Thymus (tissue), 11 donors: ENCODE data around the gene PPP2R2B. TPM values are rescaled to one million over a fixed set of nuclear protein-coding genes. Genes with fewer than 3 reads are reported as not detected.
"Not testable (repeated sequence)": the region's sequence is repeated elsewhere in the genome, so short reads cannot be mapped to it uniquely, and the experiment has no call there.

Experiments used
- DNase-seq, 9 donors: peaks; one replicate each; pipeline ENCODE4 v3.0.0-alpha.2; 2013; ENCODE audit warnings: low spot score in 9 of 9, low read depth in 6 of 9, missing footprints in 1 of 9
- H3K27ac ChIP-seq, 2 donors: one replicate each; pipeline ENCODE4 v1.5.1; 2013; ENCODE audit warnings: control low read depth in 1 of 2, low read depth in 1 of 2, low read length in 1 of 2, mild to moderate bottlenecking in 1 of 2, moderate library complexity in 1 of 2
- H3K27me3 ChIP-seq, 2 donors: one replicate each; pipeline ENCODE4 v1.5.1; 2013; ENCODE audit warnings: low read length in 1 of 2; ENCODE audit not compliant: control insufficient read depth in 2 of 2, insufficient read depth in 1 of 2
- H3K36me3 ChIP-seq, 2 donors: one replicate each; pipeline ENCODE4 v1.5.1; 2013; ENCODE audit warnings: low read length in 1 of 2, mild to moderate bottlenecking in 1 of 2, moderate library complexity in 1 of 2; ENCODE audit not compliant: control insufficient read depth in 2 of 2, insufficient read depth in 2 of 2
- H3K4me1 ChIP-seq, 2 donors: one replicate each; pipeline ENCODE4 v1.5.1; 2013; ENCODE audit warnings: low read length in 2 of 2; ENCODE audit not compliant: control insufficient read depth in 2 of 2, insufficient read depth in 2 of 2
- H3K4me3 ChIP-seq, 2 donors: one replicate each; pipeline ENCODE4 v1.5.1; 2013; ENCODE audit warnings: low read length in 2 of 2, control low read depth in 1 of 2, mild to moderate bottlenecking in 1 of 2
- H3K9me3 ChIP-seq, 2 donors: one replicate each; pipeline ENCODE4 v1.5.1; 2013; ENCODE audit warnings: low read length in 1 of 2, mild to moderate bottlenecking in 1 of 2; ENCODE audit not compliant: control insufficient read depth in 2 of 2, insufficient read depth in 1 of 2
- whole genome bisulfite sequencing: extraction: QIAGEN DNeasy Blood & Tissue Kit; methylation state at CpG from one replicate; pipeline ENCODE4 v1.1.7; 2013; 5-methylcytosine and 5-hydroxymethylcytosine counted together
- polyA plus RNA-seq: library from polyadenylated mRNA; stranded (reverse); fragments of 200-250 nt; gene quantifications from one replicate; pipeline ENCODE4 v1.2.3, GENCODE V29; 2013
- total RNA-seq: library from RNA; stranded (reverse); fragments of 120-200 nt; gene quantifications from one replicate; pipeline ENCODE4 v1.2.4, GENCODE V29; 2013
- donor health status: healthy.

The PPP2R2B gene
- total and polyA plus RNA-seq, 2 donors = 1.9 to 3.2 TPM

GRCh38 chr5:146574713-146575112 lies 303.8 kb downstream of the PPP2R2B start:
- H3K27me3 ChIP-seq = no peaks in the 10 kb centered on the region
- H3K27ac ChIP-seq = no peak overlapping the region
- H3K4me3 ChIP-seq = no peak overlapping the region
- H3K36me3 ChIP-seq = no peaks in the 10 kb centered on the region
- DNase-seq = no peak
- no peaks in the 10 kb centered on the region for H3K4me1 ChIP-seq
- WGBS = 91% methylated on average over 1 of the region's 1 CpG
- no peaks in the 10 kb centered on the region for H3K9me3 ChIP-seq

GRCh38 chr5:146568161-146568560 lies 310.4 kb downstream of the PPP2R2B start:
- 95% methylated on average over 2 of the region's 2 CpGs for WGBS
- Histone ChIP-seq H3K4me3 (no peak overlapping the region), H3K9me3 (no peaks in the 10 kb centered on the region), H3K27ac (no peak overlapping the region), H3K4me1 (no peaks in the 10 kb centered on the region), H3K36me3 (no peaks in the 10 kb centered on the region), H3K27me3 (no peaks in the 10 kb centered on the region)
- no peak for DNase-seq

- Histone ChIP-seq H3K36me3 (no peaks in the 10 kb centered on the region), H3K4me3 (no peak overlapping the region), H3K27me3 (no peaks in the 10 kb centered on the region), H3K4me1 (no peaks in the 10 kb centered on the region), H3K27ac (no peak overlapping the region), H3K9me3 (no peaks in the 10 kb centered on the region)
- DNase-seq = peak in 6 of 9 donors; percentile 9 to 63 (median 28)
- 30% methylated on average over 7 of the region's 7 CpGs for WGBS
These were observed 312.7 kb downstream of the PPP2R2B start for GRCh38 chr5:146565764-146566367.

GRCh38 chr5:146564007-146564762 lies 314.4 kb downstream of the PPP2R2B start:
- no peak overlapping the region for H3K4me3 ChIP-seq
- H3K27ac ChIP-seq = no peak overlapping the region
- 87% methylated on average over 2 of the region's 2 CpGs for WGBS
- no peaks in the 10 kb centered on the region for H3K27me3 ChIP-seq
- DNase-seq = no peak
- H3K4me1 ChIP-seq = no peaks in the 10 kb centered on the region
- no peaks in the 10 kb centered on the region for H3K9me3 ChIP-seq
- no peaks in the 10 kb centered on the region for H3K36me3 ChIP-seq

GRCh38 chr5:146562461-146562860 lies 316.1 kb downstream of the PPP2R2B start:
- no peaks in the 10 kb centered on the region for H3K36me3 ChIP-seq
- H3K4me1 ChIP-seq = no peaks in the 10 kb centered on the region
- DNase-seq = no peak
- no peak overlapping the region for H3K27ac ChIP-seq
- H3K9me3 ChIP-seq = no peaks in the 10 kb centered on the region
- 97% methylated on average over 4 of the region's 4 CpGs for WGBS
- no peaks in the 10 kb centered on the region for H3K27me3 ChIP-seq
- H3K4me3 ChIP-seq = no peak overlapping the region

- H3K27ac ChIP-seq = no peak overlapping the region
- no peaks in the 10 kb centered on the region for H3K27me3 ChIP-seq
- no peaks in the 10 kb centered on the region for H3K9me3 ChIP-seq
- H3K4me3 ChIP-seq = no peak overlapping the region
- no peak for DNase-seq
- H3K4me1 ChIP-seq = no peaks in the 10 kb centered on the region
- no peaks in the 10 kb centered on the region for H3K36me3 ChIP-seq
- WGBS = 95% methylated on average over 5 of the region's 5 CpGs
These were observed 316.8 kb downstream of the PPP2R2B start for GRCh38 chr5:146561711-146562110.

GRCh38 chr5:146560205-146560812 lies 318.2 kb downstream of the PPP2R2B start:
- Histone ChIP-seq H3K36me3 (no peaks in the 10 kb centered on the region), H3K4me1 (no peaks in the 10 kb centered on the region), H3K27me3 (no peaks in the 10 kb centered on the region), H3K27ac (no peak overlapping the region), H3K4me3 (no peak overlapping the region), H3K9me3 (no peaks in the 10 kb centered on the region)
- DNase-seq = no peak
- 88% methylated on average over 3 of the region's 3 CpGs for WGBS

GRCh38 chr5:146556884-146557283 lies 321.7 kb downstream of the PPP2R2B start:
- 91% methylated on average over 4 of the region's 4 CpGs for WGBS
- DNase-seq, H3K27ac ChIP-seq, H3K36me3 ChIP-seq, H3K4me1 ChIP-seq, H3K9me3 ChIP-seq, H3K27me3 ChIP-seq, H3K4me3 ChIP-seq: not testable (repeated sequence)

GRCh38 chr5:146553446-146553845 lies 325.1 kb downstream of the PPP2R2B start:
- no peaks in the 10 kb centered on the region for H3K27me3 ChIP-seq
- WGBS = 36% methylated on average over 3 of the region's 3 CpGs

More at GRCh38 chr5:146553446-146553845, 325.1 kb downstream of the PPP2R2B start:
- Histone ChIP-seq H3K4me1 (no peaks in the 10 kb centered on the region), H3K9me3 (no peaks in the 10 kb centered on the region), H3K27ac (no peak overlapping the region), H3K4me3 (no peak overlapping the region), H3K36me3 (no peaks in the 10 kb centered on the region)
- no peak for DNase-seq
